HL-60/S4 (cell line): Measurements from ENCODE around the gene POLA2.

Experiments
- in situ Hi-C: fragments of 300-500 bp; cut with MboI; formaldehyde crosslinking; loops from 2 replicates; pipeline ENCODE4 v1.14.3; 2022; ENCODE audit warnings: low sequenced_read_pairs

POLA2 gene

GRCh38 chr11:65305501-65306268 is 43.9 kb downstream of the POLA2 start:
- in situ Hi-C loops, result no loop called here

GRCh38 chr11:65307298-65308229 is 45.8 kb downstream of the POLA2 start:
- in situ Hi-C loops, result no loop called here

DNA sequence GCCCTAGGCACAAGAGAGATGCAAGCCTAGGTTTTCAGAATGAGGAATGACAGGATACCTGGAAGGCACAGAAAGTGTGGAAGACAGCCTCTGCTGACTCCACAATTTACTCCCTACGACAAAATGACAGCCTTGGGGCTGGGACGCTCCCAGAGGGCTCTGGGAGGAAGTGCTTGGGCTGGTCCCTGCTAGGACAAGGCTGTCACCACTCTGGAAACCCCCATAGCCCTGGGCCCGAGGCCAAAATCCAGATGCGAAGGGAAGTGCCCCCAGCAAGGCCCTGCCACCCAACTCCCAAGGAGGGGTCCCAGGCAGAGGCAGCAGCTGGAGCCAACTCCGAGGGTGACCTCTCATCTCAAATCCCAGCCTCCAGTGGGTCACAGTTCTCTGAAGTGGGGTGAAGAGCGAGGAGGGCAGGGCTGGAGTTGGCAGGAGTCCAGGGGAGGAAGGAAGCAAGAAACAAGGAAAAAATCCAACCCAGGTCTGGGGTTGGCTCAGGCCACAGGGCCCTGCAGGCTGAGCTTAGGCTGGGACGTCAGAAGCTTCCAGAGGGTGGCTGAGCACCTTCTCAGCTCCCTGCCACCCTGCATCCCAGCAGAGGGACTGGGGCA is 46.6 kb downstream of the POLA2 start:
- in situ Hi-C loops, result no loop called here

DNA sequence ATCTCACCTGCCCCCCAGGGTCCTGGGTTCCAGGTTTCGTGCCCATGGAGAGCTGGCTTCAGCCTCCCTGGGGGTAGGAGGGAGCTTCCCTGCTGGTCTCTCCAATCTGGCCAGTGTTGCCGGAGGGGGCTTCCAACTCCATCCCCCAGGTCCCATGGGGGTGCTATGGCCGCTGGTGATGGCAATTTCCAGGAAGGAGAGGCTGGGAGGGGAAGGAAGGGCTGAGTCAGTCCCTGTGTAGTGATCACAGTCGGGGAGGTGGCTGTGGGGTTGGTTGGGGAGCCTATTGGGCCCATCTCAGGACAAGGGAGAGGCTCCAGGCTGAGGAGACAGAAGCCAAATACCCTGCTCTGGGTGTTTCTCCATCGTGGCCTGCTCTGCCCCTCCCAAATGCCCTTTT is 47.2 kb downstream of the POLA2 start:
- in situ Hi-C loops, result no loop called here

GRCh38 chr11:65310215-65310614 is 48.5 kb downstream of the POLA2 start:
- in situ Hi-C loops, result no loop called here

DNA sequence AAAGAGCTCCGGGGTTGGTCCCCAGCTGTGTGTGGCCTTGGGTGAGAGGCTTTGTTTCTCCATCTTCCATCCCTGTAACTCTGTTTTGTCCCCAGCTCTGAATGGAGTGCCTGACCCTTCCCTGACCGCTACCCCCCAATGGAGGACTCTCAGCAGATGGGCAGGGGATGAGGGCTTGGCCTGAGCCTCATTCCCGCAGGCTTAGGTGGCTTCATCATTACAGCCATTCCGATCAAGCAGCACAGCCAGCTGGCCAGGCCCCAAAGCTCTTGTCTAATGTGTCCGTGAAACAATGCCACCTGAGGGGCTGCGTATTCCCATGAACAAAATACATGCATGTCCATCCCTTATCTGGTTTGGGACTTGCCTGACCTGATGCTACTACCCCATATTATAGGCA is 49.0 kb downstream of the POLA2 start:
- in situ Hi-C loops, result no loop called here

- in situ Hi-C loops, result no loop called here
These were observed 49.5 kb downstream of the POLA2 start for GRCh38 chr11:65311170-65311678.

GRCh38 chr11:65314501-65315203 is 52.9 kb downstream of the POLA2 start, which contains the start of gene CDC42EP2:
CDC42EP2 (plus strand) TSS chr11:65314866; CDS start chr11:65320899, 6,033 bp downstream.
- in situ Hi-C loops, result no loop called here

GRCh38 chr11:65315204-65315865 is 53.6 kb downstream of the POLA2 start:
- in situ Hi-C loops, result no loop called here

GRCh38 chr11:65315866-65316226 is 54.1 kb downstream of the POLA2 start:
- in situ Hi-C loops, result no loop called here

- in situ Hi-C loops, result no loop called here
These were observed 54.7 kb downstream of the POLA2 start for GRCh38 chr11:65316227-65317024.

- in situ Hi-C loops, result no loop called here
These were observed 55.4 kb downstream of the POLA2 start for GRCh38 chr11:65317025-65317786.

- in situ Hi-C loops, result no loop called here
These were observed 58.8 kb downstream of the POLA2 start for GRCh38 chr11:65320386-65321075.

- in situ Hi-C loops, result no loop called here
These were observed 59.3 kb downstream of the POLA2 start for GRCh38 chr11:65321076-65321475.

DNA sequence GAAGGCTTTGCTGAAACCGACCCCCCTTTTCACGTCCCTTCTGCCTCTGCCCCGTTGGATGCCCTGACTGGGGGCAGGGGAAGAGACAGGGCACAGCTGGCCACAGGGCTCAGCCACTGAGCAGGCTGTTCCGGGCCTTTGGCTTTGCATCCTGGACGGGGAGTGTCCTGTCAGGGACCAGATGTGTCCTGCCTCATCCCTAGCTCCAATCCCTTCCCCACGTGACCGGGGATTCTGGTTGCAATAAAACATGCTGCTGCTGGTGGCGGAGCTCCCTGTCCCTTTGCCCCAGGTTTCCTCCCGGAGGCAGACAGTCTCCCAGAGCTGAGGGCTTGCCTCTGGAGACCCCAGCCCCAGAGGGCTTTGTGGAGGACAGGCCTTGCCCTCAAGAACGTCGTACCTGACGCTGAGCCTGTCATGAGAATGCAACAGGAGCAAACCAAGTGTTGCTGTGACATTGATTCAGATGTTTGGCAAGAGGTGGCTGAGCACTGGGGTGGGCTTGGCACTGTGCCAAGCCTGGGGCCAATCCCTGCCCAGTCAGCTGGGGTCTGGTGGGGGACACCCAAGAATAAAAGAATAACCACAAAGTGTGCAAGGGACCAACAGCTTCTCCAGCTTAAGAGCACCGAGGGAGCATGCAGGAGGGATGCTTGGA is 60.2 kb downstream of the POLA2 start:
- in situ Hi-C loops, result no loop called here

DNA sequence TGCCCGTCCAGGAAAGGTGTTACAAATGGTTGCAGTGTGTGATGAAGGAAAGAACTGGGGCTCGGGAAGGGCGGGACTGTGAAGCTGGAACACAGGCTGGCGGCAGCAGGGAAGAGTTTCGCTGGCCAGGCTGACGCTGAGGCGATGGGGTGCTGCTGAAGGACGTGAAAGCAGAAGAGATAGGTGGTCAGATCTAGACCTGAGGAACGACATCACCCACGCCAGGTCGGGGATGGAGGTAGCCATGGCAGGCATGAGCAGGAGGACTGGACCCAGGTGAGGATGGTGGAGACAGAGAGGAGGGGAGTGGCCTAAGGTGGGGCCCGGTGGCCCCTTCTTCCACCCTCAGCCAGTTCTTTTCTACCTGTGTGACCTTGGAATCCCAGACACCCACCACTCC is 62.1 kb downstream of the POLA2 start:
- in situ Hi-C loops, result no loop called here

DNA sequence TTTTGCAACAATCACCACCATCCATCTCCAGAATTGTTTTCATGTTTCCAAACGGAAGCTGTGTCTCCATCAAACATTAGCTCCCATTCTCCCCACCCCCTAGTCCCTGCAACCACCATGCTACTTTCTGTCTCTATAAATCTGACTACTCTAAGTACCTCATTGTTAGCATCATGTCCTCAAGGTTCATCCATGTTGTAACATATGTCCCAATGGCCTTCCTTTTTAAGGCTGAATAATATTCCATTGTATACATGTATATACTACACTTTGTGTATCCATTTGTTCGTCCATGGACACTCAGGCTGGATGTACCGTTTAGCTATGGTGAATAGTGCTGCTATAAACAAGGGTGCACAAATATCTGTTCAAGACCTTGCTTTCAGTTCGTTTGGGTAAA is 63.7 kb downstream of the POLA2 start:
- in situ Hi-C loops, result no loop called here

- in situ Hi-C loops, result no loop called here
These were observed 65.3 kb downstream of the POLA2 start for GRCh38 chr11:65327021-65327420.
